ENCODE data around the gene EPS8. TPM values are rescaled to one million over a fixed set of nuclear protein-coding genes. Genes with fewer than 3 reads are reported as not detected.

The EPS8 gene
- total and polyA plus RNA-seq, 12 donors: 11.4 to 76.8 (median 26.7) TPM

GRCh38 chr12:15702276-15702675, 86.9 kb downstream of the EPS8 start:
- WGBS, 4 donors: 61 to 78% (median 74%) methylated on average over 2 of the region's 2 CpGs
- Histone ChIP-seq H3K27ac (peak overlapping the region in 2 of 5 donors; percentile 55 to 73), H3K9me3 (replicated peaks in 1 of 3) (no peaks in the 10 kb centered on the region), H3K4me3 (no peak overlapping the region), H3K4me1 (replicated peaks in 1 of 2) (peaks cover 3 to 4% of the 10 kb centered on the region in 2 donors), H3K27me3 (no peaks in the 10 kb centered on the region), H3K36me3 (replicated peaks in 1 of 2) (no peaks in the 10 kb centered on the region)
- TF ChIP-seq, protein P1, sequence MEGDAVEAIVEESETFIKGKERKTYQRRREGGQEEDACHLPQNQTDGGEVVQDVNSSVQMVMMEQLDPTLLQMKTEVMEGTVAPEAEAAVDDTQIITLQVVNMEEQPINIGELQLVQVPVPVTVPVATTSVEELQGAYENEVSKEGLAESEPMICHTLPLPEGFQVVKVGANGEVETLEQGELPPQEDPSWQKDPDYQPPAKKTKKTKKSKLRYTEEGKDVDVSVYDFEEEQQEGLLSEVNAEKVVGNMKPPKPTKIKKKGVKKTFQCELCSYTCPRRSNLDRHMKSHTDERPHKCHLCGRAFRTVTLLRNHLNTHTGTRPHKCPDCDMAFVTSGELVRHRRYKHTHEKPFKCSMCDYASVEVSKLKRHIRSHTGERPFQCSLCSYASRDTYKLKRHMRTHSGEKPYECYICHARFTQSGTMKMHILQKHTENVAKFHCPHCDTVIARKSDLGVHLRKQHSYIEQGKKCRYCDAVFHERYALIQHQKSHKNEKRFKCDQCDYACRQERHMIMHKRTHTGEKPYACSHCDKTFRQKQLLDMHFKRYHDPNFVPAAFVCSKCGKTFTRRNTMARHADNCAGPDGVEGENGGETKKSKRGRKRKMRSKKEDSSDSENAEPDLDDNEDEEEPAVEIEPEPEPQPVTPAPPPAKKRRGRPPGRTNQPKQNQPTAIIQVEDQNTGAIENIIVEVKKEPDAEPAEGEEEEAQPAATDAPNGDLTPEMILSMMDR (IDR thresholded peaks at IDR 0.05): no peak
- TF ChIP-seq POLR2A (IDR thresholded peaks at IDR 0.05): no peak
- intact Hi-C loops (cut with DNase I): no loop called here
- no peak for DNase-seq

DNA sequence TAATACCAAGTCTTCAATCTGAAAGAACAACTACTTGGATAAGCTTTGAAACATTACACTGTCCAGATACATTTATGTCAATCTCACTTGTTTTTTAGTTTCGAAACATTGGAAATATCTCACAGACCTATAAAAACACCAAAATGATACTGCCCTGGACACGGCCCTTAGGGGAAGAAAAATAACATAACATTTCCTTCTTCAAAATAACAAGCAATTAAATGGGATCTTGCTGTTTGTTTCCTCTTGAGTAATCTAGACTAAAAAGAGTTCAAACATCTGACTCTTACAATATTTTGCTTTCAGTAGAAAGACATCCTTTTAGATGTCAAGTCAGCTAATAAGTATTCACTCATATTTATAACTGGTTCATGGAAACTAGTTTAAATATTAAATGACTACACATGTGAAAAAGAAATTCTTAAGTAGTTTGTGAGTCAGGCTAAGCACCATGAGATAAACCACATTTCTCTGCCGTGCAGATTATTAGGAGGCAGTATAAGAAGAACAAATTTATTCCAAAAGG, 87.5 kb downstream of the EPS8 start:
- no peak for TF ChIP-seq POLR2A (IDR thresholded peaks at IDR 0.05)
- TF ChIP-seq, protein P1 (IDR thresholded peaks at IDR 0.05): no peak
- 49 to 55% (median 51%) methylated on average over 3 of the region's 3 CpGs for WGBS, 4 donors
- Histone ChIP-seq H3K9me3 (replicated peaks in 1 of 3) (no peaks in the 10 kb centered on the region), H3K4me3 (no peak overlapping the region), H3K36me3 (replicated peaks in 1 of 2) (no peaks in the 10 kb centered on the region), H3K27ac (peak overlapping the region in 2 of 5 donors; percentile 55 to 73), H3K4me1 (replicated peaks in 1 of 2) (peaks cover 3 to 4% of the 10 kb centered on the region in 2 donors), H3K27me3 (no peaks in the 10 kb centered on the region)
- intact Hi-C loops (cut with DNase I): no loop called here
- no peak for DNase-seq

DNA sequence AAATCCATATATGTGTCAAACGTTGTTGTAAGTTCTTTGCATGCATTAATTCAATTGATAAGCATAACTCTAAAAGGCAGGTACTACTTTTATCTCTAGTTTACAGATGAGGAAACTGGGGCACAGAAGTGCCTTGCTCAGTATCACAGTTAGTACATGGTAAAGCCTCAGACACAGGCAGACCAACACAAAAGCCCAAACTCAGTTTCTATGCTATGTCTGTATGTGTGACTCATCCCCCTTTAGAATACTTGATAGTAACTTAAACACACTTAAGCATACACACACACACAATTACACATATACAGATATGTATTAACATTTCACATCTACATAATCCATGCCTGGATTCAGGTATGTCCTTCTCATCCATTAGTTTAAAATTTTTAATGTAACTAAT, 88.0 kb downstream of the EPS8 start:
- TF ChIP-seq, protein P1 (IDR thresholded peaks at IDR 0.05): no peak
- TF ChIP-seq POLR2A (IDR thresholded peaks at IDR 0.05): no peak
- Histone ChIP-seq H3K27ac (peak overlapping the region in 2 of 5 donors; percentile 49 to 73), H3K36me3 (replicated peaks in 1 of 2) (no peaks in the 10 kb centered on the region), H3K27me3 (no peaks in the 10 kb centered on the region), H3K4me3 (peak overlapping the region in 1 of 4 donors; percentile 3), H3K9me3 (replicated peaks in 1 of 3) (no peaks in the 10 kb centered on the region), H3K4me1 (replicated peaks in 1 of 2) (peaks cover 3 to 4% of the 10 kb centered on the region in 2 donors)
- intact Hi-C loops (cut with DNase I): no loop called here
- WGBS, 4 donors: 45 to 74% (median 63%) methylated on average over 1 of the region's 1 CpG
- DNase-seq: no peak

- DNase-seq: no peak
- H3K9me3 ChIP-seq (replicated peaks in 1 of 3): no peaks in the 10 kb centered on the region
- 57 to 71% (median 66%) methylated on average over 1 of the region's 1 CpG for WGBS, 4 donors
- peaks cover 3 to 4% of the 10 kb centered on the region in 2 donors for H3K4me1 ChIP-seq (replicated peaks in 1 of 2)
- peak overlapping the region in 1 of 4 donors; percentile 3 for H3K4me3 ChIP-seq
- no peaks in the 10 kb centered on the region for H3K36me3 ChIP-seq (replicated peaks in 1 of 2)
- no peaks in the 10 kb centered on the region for H3K27me3 ChIP-seq
- peak overlapping the region in 2 of 5 donors; percentile 39 to 56 for H3K27ac ChIP-seq
- intact Hi-C loops (cut with DNase I): no loop called here
- TF ChIP-seq POLR2A (IDR thresholded peaks at IDR 0.05): no peak
- TF ChIP-seq, protein P1 (IDR thresholded peaks at IDR 0.05): no peak
Measured at GRCh38 chr12:15700595-15700994, 88.6 kb downstream of the EPS8 start.

Measured in adrenal gland (tissue), 12 donors.